Stimulated activated effector memory CD8-positive, alpha-beta T cell treated with anti-CD3 and anti-CD28 coated beads, Interleukin-12 subunit alpha, Interleukin-12 subunit beta, amount 100 ng/mL, for 72 hours (primary cell): ENCODE data around the gene CRHBP.
"Not testable (repeated sequence)": the region's sequence is repeated elsewhere in the genome, so short reads cannot be mapped to it uniquely, and the experiment has no call there.

Experiments used
- ATAC-seq: fragments of 150-1000 bp; cut with Tn5 transposase; 2 replicates; pipeline ENCODE4 v1.10.0; 2021
- DNase-seq, 2 donors: peaks; one replicate each; pipeline ENCODE4 v3.0.0; 2021 to 2022; ENCODE audit warnings: low spot score in 2 of 2
- H3K27ac Mint-ChIP-seq: one replicate; pipeline ENCODE4 v1.8.0; 2022; ENCODE audit warnings: mild to moderate bottlenecking, mixed read lengths
- H3K36me3 Mint-ChIP-seq: one replicate; pipeline ENCODE4 v1.8.0; 2022; ENCODE audit warnings: mild to moderate bottlenecking, mixed read lengths
- H3K4me1 Mint-ChIP-seq: one replicate; pipeline ENCODE4 v1.8.0; 2022; ENCODE audit warnings: mixed read lengths
- H3K4me3 Mint-ChIP-seq: one replicate; pipeline ENCODE4 v1.8.0; 2022; ENCODE audit warnings: mild to moderate bottlenecking, mixed read lengths
- H3K9me3 Mint-ChIP-seq: one replicate; pipeline ENCODE4 v1.8.0; 2022; ENCODE audit warnings: mixed read lengths

The CRHBP gene

GRCh38 chr5:76945238-76945637, 7.6 kb upstream of the CRHBP start:
- H3K4me1 Mint-ChIP-seq, H3K9me3 Mint-ChIP-seq, H3K27ac Mint-ChIP-seq, H3K36me3 Mint-ChIP-seq, H3K4me3 Mint-ChIP-seq, DNase-seq, ATAC-seq: not testable (repeated sequence)

DNA sequence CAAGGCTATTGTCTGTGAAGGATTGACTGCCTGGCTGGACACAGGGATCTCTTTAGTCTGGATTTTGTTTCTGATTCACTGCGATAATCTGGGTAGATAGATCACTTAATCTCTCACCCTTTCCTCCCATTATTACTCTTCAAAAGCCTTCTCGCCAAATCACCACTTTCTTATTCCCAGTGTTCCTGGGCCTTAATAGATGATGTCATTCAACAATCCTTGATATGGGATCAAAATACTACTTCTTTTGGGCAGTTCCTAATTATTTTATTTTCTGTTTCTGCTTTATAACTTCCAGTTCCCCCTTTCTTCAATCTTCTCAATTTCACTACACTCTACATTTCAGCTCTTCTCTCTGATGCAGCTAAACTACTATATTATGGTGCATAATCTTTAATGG, 6.8 kb upstream of the CRHBP start:
- Mint-ChIP-seq H3K4me1 (peaks cover 4% of the 10 kb centered on the region), H3K27ac (no peak overlapping the region), H3K36me3 (no peaks in the 10 kb centered on the region), H3K9me3 (peaks cover 2% of the 10 kb centered on the region), H3K4me3 (no peak overlapping the region)
- DNase-seq (no peak), ATAC-seq (no peak)

DNA sequence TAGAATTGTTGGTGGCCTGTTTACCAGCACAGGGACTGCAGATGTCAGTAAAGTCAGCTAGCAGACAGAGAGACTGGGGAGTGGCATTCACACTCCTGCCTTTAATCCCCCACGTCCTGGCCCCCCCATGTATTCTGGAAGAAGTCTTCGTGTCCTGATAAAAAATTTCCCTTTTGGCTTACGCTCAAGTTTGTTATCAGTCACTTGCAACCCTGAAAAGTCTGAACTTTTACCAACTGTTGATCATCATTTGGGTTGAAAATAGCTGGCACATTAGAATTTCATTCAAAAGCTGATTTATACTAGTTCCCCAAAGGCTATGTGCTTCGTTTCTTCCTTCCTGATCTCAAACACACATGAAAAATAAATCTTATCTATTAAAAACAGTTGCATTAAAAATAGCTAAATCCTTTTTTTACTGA, 5.8 kb upstream of the CRHBP start:
- no peak for ATAC-seq
- Mint-ChIP-seq H3K27ac (no peak overlapping the region), H3K4me3 (no peak overlapping the region)

GRCh38 chr5:76953551-76954382, 922 bp downstream of the CRHBP start:
- ATAC-seq = peak; percentile 39
- no peak for DNase-seq
- Mint-ChIP-seq H3K36me3 (no peaks in the 10 kb centered on the region), H3K27ac (no peak overlapping the region), H3K9me3 (no peaks in the 10 kb centered on the region), H3K4me1 (peaks cover 6% of the 10 kb centered on the region), H3K4me3 (no peak overlapping the region)

More for the DNA sequence above, 5.8 kb upstream of the CRHBP start:
- Mint-ChIP-seq H3K4me1 (no peaks in the 10 kb centered on the region), H3K9me3 (no peaks in the 10 kb centered on the region), H3K36me3 (no peaks in the 10 kb centered on the region)
- DNase-seq = no peak

GRCh38 chr5:76954383-76954763, 1.5 kb downstream of the CRHBP start:
- DNase-seq (no peak), ATAC-seq (no peak)
- Mint-ChIP-seq H3K4me1 (peaks cover 12% of the 10 kb centered on the region), H3K27ac (no peak overlapping the region), H3K36me3 (no peaks in the 10 kb centered on the region), H3K4me3 (no peak overlapping the region), H3K9me3 (no peaks in the 10 kb centered on the region)

- Mint-ChIP-seq H3K4me1 (peaks cover 22% of the 10 kb centered on the region), H3K4me3 (no peak overlapping the region), H3K9me3 (no peaks in the 10 kb centered on the region), H3K27ac (no peak overlapping the region), H3K36me3 (no peaks in the 10 kb centered on the region)
- ATAC-seq = no peak
- DNase-seq = no peak
Observed at GRCh38 chr5:76956033-76956432, 3.2 kb downstream of the CRHBP start.

DNA sequence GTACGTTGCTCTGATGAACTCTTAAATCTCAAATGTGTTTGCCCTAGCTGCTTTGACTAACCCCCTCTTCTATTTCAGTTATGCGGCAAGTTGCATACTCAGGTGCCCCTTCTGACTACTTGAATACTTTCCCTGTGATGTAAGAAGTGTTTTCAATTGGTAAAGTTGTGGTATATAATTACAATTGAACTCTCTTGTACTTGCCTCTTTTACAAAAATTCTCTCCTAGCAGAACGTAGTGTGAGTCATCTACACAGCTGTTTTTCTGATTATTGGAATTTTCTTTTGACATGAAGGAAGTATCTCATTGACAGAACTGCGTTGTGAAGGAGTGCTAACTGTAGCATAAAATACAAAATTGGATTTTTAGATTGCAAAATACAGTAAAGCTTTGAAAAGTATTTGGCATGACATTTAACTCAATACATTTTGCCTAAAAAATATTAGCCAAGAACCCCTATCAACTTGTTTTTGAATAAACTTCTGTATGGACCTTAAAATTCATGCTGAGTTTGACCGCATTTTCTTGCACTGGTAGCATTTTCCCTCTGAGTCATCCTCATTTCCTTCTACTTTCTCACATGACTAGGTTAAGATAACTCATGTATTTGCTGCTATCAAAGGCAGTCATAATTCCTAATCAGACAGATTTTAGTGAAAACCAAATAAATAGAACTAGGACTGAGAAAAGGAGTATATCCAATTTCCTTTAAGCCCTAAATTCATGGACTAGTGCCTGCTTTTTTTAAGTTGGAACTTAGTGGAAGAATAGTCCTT, 6.3 kb downstream of the CRHBP start:
- Mint-ChIP-seq H3K36me3 (no peaks in the 10 kb centered on the region), H3K9me3 (no peaks in the 10 kb centered on the region), H3K27ac (no peak overlapping the region), H3K4me1 (peaks cover 16% of the 10 kb centered on the region), H3K4me3 (no peak overlapping the region)
- peak; percentile 63 for ATAC-seq
- no peak for DNase-seq

DNA sequence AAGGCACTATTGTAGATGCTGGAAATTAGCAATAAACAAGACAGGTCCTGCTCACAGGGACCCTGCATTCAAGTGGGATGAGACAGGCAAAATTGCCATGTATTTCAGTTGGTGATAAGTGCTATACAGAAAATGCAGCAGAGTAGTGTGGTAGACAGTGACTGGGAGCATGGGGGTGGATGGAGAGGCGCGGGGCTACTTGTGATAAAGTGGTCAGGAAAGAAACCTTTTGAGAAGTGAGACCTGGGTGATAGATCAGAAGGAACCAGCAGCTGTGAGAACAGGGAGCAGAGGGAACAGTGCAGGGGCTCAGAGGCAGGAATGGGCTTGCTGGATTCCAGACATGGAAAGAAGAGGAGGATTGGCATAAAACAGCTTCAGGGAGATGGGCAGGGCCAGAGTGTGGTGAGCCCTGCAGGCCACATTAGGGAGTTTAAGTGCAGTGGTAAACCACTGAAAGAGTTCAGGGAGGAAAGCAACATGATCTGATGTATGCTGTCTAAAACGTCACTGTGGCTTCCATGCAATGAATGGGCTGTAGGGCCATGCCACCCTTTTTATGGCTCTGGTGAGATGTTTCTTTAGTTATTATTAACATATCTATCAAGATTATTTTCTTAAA, 7.3 kb downstream of the CRHBP start:
- peak; percentile 89 for ATAC-seq
- no peak overlapping the region for H3K4me3 Mint-ChIP-seq

GRCh38 chr5:76964060-76964459, 11.2 kb downstream of the CRHBP start:
- DNase-seq (no peak), ATAC-seq (no peak)
- H3K4me3 Mint-ChIP-seq = no peak overlapping the region

More for the DNA sequence above, 7.3 kb downstream of the CRHBP start:
- Mint-ChIP-seq H3K9me3 (no peaks in the 10 kb centered on the region), H3K27ac (no peak overlapping the region), H3K4me1 (peaks cover 16% of the 10 kb centered on the region), H3K36me3 (no peaks in the 10 kb centered on the region)
- DNase-seq = no peak

DNA sequence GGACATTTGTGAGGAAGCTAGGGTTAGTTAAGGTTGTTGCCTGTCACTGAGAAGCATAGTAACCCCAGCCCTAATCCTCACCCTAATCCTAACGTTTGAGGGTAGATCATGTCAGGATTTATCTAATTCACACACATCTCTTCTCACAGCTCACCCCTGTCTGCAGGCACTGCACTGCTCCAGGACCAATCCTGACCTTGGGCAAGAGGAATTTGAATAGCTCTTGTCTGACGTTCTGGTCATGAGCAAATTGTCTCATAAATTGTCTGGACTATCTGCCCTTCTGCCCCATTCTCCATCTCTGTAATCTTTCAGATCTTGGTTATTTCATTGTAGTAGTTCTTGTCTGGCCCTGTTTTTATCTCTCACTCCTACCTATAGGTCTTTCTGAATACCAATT, 18.7 kb downstream of the CRHBP start:
- ATAC-seq (no peak), DNase-seq (no peak)
- H3K4me3 Mint-ChIP-seq = no peak overlapping the region
- H3K27ac Mint-ChIP-seq = no peak overlapping the region
- H3K36me3 Mint-ChIP-seq = no peaks in the 10 kb centered on the region
- H3K9me3 Mint-ChIP-seq = no peaks in the 10 kb centered on the region
- no peaks in the 10 kb centered on the region for H3K4me1 Mint-ChIP-seq

More at GRCh38 chr5:76964060-76964459, 11.2 kb downstream of the CRHBP start:
- H3K27ac Mint-ChIP-seq = no peak overlapping the region
- no peaks in the 10 kb centered on the region for H3K9me3 Mint-ChIP-seq
- peaks cover 14% of the 10 kb centered on the region for H3K4me1 Mint-ChIP-seq
- no peaks in the 10 kb centered on the region for H3K36me3 Mint-ChIP-seq

DNA sequence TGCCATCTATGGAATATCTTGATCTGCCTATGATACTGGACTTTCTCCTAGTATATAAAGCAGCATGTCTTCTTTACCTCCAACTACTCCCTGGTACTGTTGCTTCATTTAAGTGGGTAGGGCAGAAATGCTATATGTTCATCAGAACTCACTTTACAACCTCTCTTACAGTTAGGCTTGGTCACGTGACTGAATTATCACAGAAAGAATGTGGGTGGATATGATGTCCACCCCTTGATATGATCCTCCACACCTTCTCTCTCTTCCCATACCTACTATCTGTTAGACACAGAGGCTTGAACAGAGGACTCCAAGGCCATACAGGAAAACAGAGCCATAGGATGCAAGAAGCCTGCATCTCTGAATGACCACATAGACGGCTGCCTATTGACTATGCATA, 19.8 kb downstream of the CRHBP start:
- Mint-ChIP-seq H3K4me1 (no peaks in the 10 kb centered on the region), H3K27ac (no peak overlapping the region), H3K36me3 (no peaks in the 10 kb centered on the region), H3K9me3 (no peaks in the 10 kb centered on the region), H3K4me3 (no peak overlapping the region)
- DNase-seq = no peak
- ATAC-seq = no peak

DNA sequence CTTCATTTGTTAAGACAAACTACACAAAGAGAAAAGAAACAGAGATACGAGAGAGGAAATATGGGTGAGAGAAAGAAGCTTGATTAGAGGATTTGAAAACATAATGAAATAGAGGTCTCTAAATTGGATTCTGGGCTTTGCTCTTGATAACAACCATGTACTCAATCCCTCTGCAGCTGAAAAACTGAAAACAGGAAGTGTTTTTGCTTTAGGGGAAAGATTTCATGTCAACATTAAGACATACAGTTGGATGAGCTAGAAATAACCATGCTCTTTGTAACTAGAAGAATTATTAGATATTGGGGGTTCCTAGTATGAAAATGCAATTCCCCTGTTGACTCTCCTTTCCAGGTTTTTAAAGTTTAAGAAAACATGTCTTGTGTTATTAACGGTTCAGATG, 21.9 kb downstream of the CRHBP start:
- no peaks in the 10 kb centered on the region for H3K4me1 Mint-ChIP-seq

DNA sequence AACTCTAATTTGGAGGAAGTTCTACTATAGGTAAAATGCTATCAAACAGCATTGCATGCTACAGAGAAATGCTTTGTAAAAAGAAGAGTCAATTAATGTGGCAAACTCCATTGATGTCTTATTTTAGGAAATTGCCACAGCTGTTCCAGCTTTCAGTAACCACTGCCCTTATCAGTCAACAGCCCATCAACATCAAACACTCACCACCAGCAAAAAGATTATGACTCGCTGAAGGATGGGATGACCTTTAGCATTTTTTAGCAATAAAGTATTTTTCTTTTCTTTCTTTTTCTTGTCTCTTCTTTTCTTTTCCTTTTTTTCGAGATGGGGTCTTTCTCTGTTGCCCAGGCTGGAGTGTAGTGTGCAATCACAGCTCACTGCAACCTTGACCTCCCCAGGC, 26.0 kb downstream of the CRHBP start:
- no peak for DNase-seq
- ATAC-seq = no peak
- no peaks in the 10 kb centered on the region for H3K4me1 Mint-ChIP-seq
- H3K9me3 Mint-ChIP-seq = no peaks in the 10 kb centered on the region
- no peak overlapping the region for H3K27ac Mint-ChIP-seq
- H3K36me3 Mint-ChIP-seq = no peaks in the 10 kb centered on the region
- H3K4me3 Mint-ChIP-seq = no peak overlapping the region

More for the DNA sequence above, 21.9 kb downstream of the CRHBP start:
- no peaks in the 10 kb centered on the region for H3K9me3 Mint-ChIP-seq
- no peak for DNase-seq
- no peak overlapping the region for H3K4me3 Mint-ChIP-seq
- no peak overlapping the region for H3K27ac Mint-ChIP-seq
- H3K36me3 Mint-ChIP-seq = no peaks in the 10 kb centered on the region
- ATAC-seq = no peak

DNA sequence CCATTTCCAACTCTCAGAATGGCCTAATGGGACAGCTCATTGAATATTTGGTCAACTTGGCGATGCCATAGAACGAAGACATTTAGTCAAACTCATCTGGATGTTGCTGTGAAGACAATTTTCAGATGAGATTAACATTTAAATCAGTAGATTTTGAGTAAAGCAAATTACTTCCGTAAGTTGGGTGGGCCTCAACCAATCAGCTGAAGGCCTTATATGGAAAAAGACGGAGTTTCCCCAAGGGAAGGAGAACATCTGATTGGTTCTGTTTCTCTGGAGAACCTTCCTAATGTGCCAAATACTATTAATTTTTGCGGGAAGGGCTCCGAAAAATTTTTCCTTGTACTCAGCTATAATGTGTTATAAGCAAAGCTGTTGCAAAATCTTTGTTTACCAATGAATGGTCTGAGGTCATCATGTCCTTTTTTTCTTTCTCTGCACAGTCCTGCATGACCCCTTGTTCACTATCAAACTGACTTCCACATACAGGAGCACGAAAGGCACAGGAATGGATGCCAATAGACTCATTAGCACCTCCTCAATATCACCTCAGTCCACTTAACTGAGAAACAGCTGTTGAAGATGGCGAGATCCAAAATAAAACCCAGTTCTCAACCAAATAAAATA, 27.8 kb downstream of the CRHBP start:
- no peak for DNase-seq
- Mint-ChIP-seq H3K4me3 (no peak overlapping the region), H3K36me3 (no peaks in the 10 kb centered on the region), H3K27ac (no peak overlapping the region), H3K9me3 (no peaks in the 10 kb centered on the region), H3K4me1 (no peaks in the 10 kb centered on the region)
- no peak for ATAC-seq

GRCh38 chr5:76982450-76982849, 29.6 kb downstream of the CRHBP start:
- no peaks in the 10 kb centered on the region for H3K4me1 Mint-ChIP-seq
- H3K27ac Mint-ChIP-seq = no peak overlapping the region
- no peak overlapping the region for H3K4me3 Mint-ChIP-seq
- no peaks in the 10 kb centered on the region for H3K9me3 Mint-ChIP-seq
- no peak for ATAC-seq
- H3K36me3 Mint-ChIP-seq = no peaks in the 10 kb centered on the region
- DNase-seq = no peak
